GM12878 (cell line): ENCODE data around the gene PTEN. TPM values are rescaled to one million over a fixed set of nuclear protein-coding genes. Genes with fewer than 3 reads are reported as not detected.

Experiments used
- ATAC-seq: fragments of 200-7000 bp; cut with Tn5 transposase; 3 replicates; pipeline ENCODE4 v1.9.1; 2020; ENCODE audit warnings: mild to moderate bottlenecking, moderate library complexity
- BruUV-seq: library from RNA; stranded (reverse); fragments of 400-500 nt; replicated peaks from 2 replicates; lab custom pipeline; 2021; lab: Mats Ljungman, UMichigan
- CTCF ChIA-PET: fragments of 300-600 bp; sonication (Branson Sonifier 250); formaldehyde crosslinking; extraction: SDS; loops from one replicate; lab custom pipeline; 2021; ENCODE audit warnings: inconsistent platforms; lab: Yijun Ruan, JAX
- POLR2A ChIA-PET: fragments of 350-600 bp; formaldehyde crosslinking; extraction: SDS; loops from one replicate; lab custom pipeline; 2021; ENCODE audit warnings: inconsistent platforms; lab: Charles Lee
- RAD21 ChIA-PET: fragments of 300-600 bp; sonication (Branson Sonifier 250); formaldehyde crosslinking; loops from one replicate; lab custom pipeline; 2023; ENCODE audit warnings: antibody characterized with exemption; ENCODE audit not compliant: unreplicated experiment; lab: Charles Lee
- SMC1A ChIA-PET: fragments of 300-600 bp; sonication (Branson Sonifier 250); formaldehyde crosslinking; loops from one replicate; lab custom pipeline; 2023; ENCODE audit not compliant: unreplicated experiment, uncharacterized antibody; lab: Charles Lee
- DNase-seq: peaks from one replicate; pipeline ENCODE4 v3.0.0-alpha.2; 2011; ENCODE audit warnings: low read depth, low spot score
- FAIRE-seq: peaks from 3 replicates; lab custom pipeline; 2011; peaks lifted over from hg19 to GRCh38; lab: Jason Lieb, UNC
- H2AFZ ChIP-seq: 2 replicates; pipeline ENCODE4 v1.6.0; 2011; ENCODE audit warnings: low read depth, low read length, control low read depth; ENCODE audit not compliant: control insufficient read depth
- H3K27ac ChIP-seq: 2 replicates; pipeline ENCODE4 v1.5.1; 2011; ENCODE audit warnings: control low read depth; ENCODE audit not compliant: control insufficient read depth, insufficient read depth
- H3K27me3 ChIP-seq, 2 experiments: replicated peaks in 1 of 2; 2 replicates each; pipeline versions ENCODE4 v1.6.0 to v1.6.1; 2011; ENCODE audit warnings: low read length in 1 of 2; ENCODE audit not compliant: control insufficient read depth in 2 of 2, insufficient read depth in 2 of 2
- H3K36me3 ChIP-seq, 2 experiments: 2 replicates each; pipeline ENCODE4 v1.5.1; 2011; ENCODE audit warnings: low read length in 1 of 2; ENCODE audit not compliant: control insufficient read depth in 2 of 2, insufficient read depth in 2 of 2
- H3K4me1 ChIP-seq: 2 replicates; pipeline ENCODE4 v1.6.1; 2011; ENCODE audit warnings: mild to moderate bottlenecking, low read length, moderate library complexity, mixed read lengths; ENCODE audit not compliant: control insufficient read depth, insufficient read depth
- H3K4me2 ChIP-seq: 2 replicates; pipeline ENCODE4 v1.6.0; 2011; ENCODE audit warnings: control low read depth; ENCODE audit not compliant: control insufficient read depth, insufficient read depth
- H3K4me3 ChIP-seq: fragments of 200-600 bp; sonication (generic); 2 replicates; pipeline ENCODE4 v1.5.1; 2016
- H3K79me2 ChIP-seq: 2 replicates; pipeline ENCODE4 v1.6.0; 2011; ENCODE audit warnings: low read length; ENCODE audit not compliant: control insufficient read depth, insufficient read depth
- H3K9ac ChIP-seq: 2 replicates; pipeline ENCODE4 v1.8.0; 2011; ENCODE audit warnings: low read length, control low read depth, mixed read lengths; ENCODE audit not compliant: control insufficient read depth, insufficient read depth
- H3K9me3 ChIP-seq: replicated peaks from 3 replicates; pipeline ENCODE4 v1.5.1; 2011; ENCODE audit warnings: mild to moderate bottlenecking, low read length; ENCODE audit not compliant: control insufficient read depth, insufficient read depth
- H4K20me1 ChIP-seq: 2 replicates; pipeline ENCODE4 v1.6.0; 2011; ENCODE audit not compliant: control insufficient read depth, insufficient read depth
- ATF7 ChIP-seq: fragments of 450-650 bp; IDR thresholded peaks from 2 replicates; pipeline ENCODE4 v1.6.1; 2016; ENCODE audit warnings: low read depth, mild to moderate bottlenecking
- CBFB ChIP-seq: IDR thresholded peaks from 2 replicates; pipeline ENCODE4 v1.6.1; 2016; ENCODE audit warnings: antibody characterized with exemption, low read depth
- CREB1 ChIP-seq: IDR thresholded peaks from 2 replicates; pipeline ENCODE4 v1.6.1; 2012; ENCODE audit warnings: low read depth, mild to moderate bottlenecking, inconsistent platforms
- CREM ChIP-seq: IDR thresholded peaks from 2 replicates; pipeline ENCODE4 v1.6.1; 2014; ENCODE audit warnings: antibody characterized with exemption, low read depth
- HDGF ChIP-seq: fragments of 450-650 bp; IDR thresholded peaks from 2 replicates; pipeline ENCODE4 v1.6.1; 2016; ENCODE audit warnings: antibody characterized with exemption
- IRF4 ChIP-seq: IDR thresholded peaks from 2 replicates; pipeline ENCODE4 v1.6.1; 2011; ENCODE audit warnings: low read depth, low read length
- JUNB ChIP-seq: IDR thresholded peaks from 2 replicates; pipeline ENCODE4 v1.6.1; 2016; ENCODE audit warnings: antibody characterized with exemption, mild to moderate bottlenecking
- KDM1A ChIP-seq: fragments of 200-600 bp; sonication (generic); IDR thresholded peaks from 2 replicates; pipeline ENCODE4 v1.6.1; 2016; ENCODE audit warnings: borderline replicate concordance
- MEF2A ChIP-seq: IDR thresholded peaks from 2 replicates; pipeline ENCODE4 v1.6.1; 2011; ENCODE audit warnings: low read depth, mild to moderate bottlenecking, low read length, moderate library complexity; ENCODE audit not compliant: insufficient read depth
- POU2F2 ChIP-seq: IDR thresholded peaks from 3 replicates; pipeline ENCODE4 v1.6.1; 2011; ENCODE audit warnings: low read depth, mild to moderate bottlenecking, low read length, borderline replicate concordance
- STAT3 ChIP-seq: IDR thresholded peaks from 2 replicates; pipeline ENCODE4 v1.6.1; 2011; ENCODE audit warnings: low read depth, low read length, improper control_type of control experiment
- SUZ12 ChIP-seq: fragments of 200-600 bp; sonication (generic); IDR thresholded peaks from one replicate; pipeline ENCODE4 v1.6.1; 2018; ENCODE audit warnings: antibody characterized with exemption, mild to moderate bottlenecking; ENCODE audit not compliant: unreplicated experiment
- ZNF622 ChIP-seq: fragments of 450-650 bp; IDR thresholded peaks from 2 replicates; pipeline ENCODE4 v1.6.1; 2017; ENCODE audit warnings: mild to moderate bottlenecking, inconsistent platforms
- WGBS: methylation state at CpG from one replicate; pipeline ENCODE4 v1.1.6; 2016; ENCODE audit warnings: low lambda C conversion rate; ENCODE audit not compliant: insufficient replicate concordance, insufficient coverage; ENCODE audit errors: missing lambda C conversion rate; 5-methylcytosine and 5-hydroxymethylcytosine counted together
- in situ Hi-C: fragments of 300-500 bp; cut with MboI; formaldehyde crosslinking; loops from 9 replicates; pipeline ENCODE4 v1.14.3; 2018; ENCODE audit warnings: mixed read lengths
- intact Hi-C: fragments of 100-400 bp; cut with micrococcal nuclease; formaldehyde crosslinking; loops from one replicate; pipeline ENCODE4 v1.14.2; 2022; ENCODE audit not compliant: unreplicated experiment
- polyA plus RNA-seq, 11 experiments: library from polyadenylated mRNA; depleted of rRNA in 4 of 11; unstranded in 6 of 11; stranded (reverse) in 5 of 11; fragments of >200 nt; fragmentation: Nextera tagmentation in 4 of 11; fragmentation: Illumina TruSeq in 1 of 11; extraction: Ambion mirVana in 4 of 11; extraction: Trizol in 1 of 11; gene quantifications; 1 replicate in 1 of 11; 2 replicates in 10 of 11; pipeline versions ENCODE4 v1.2.1 to v1.2.3, GENCODE V29; 2011 to 2016; ENCODE audit warnings: inconsistent platforms in 2 of 11, missing spikeins in 2 of 11, low read depth in 1 of 11
- total RNA-seq, 4 experiments: library from RNA; depleted of rRNA in 3 of 4; stranded (reverse); fragments of >200 nt in 3 of 4; fragmentation: Illumina TruSeq in 1 of 4; extraction: Trizol in 1 of 4; gene quantifications; 2 replicates each; pipeline versions ENCODE4 v1.2.1 to v1.2.3, GENCODE V29; 2013 to 2021
- TF ChIP-seq, protein P1 (sequence below): IDR thresholded peaks from 2 replicates; pipeline ENCODE4 v1.6.1; 2012; ENCODE audit warnings: low read depth, low read length, improper control_type of control experiment

The PTEN gene
- total and polyA plus RNA-seq, 10 of the 15 experiments (the other 5 are each of a cell fraction or from before 2014, with no cell fraction given) = 26.1 to 175 (median 58.1) TPM

DNA sequence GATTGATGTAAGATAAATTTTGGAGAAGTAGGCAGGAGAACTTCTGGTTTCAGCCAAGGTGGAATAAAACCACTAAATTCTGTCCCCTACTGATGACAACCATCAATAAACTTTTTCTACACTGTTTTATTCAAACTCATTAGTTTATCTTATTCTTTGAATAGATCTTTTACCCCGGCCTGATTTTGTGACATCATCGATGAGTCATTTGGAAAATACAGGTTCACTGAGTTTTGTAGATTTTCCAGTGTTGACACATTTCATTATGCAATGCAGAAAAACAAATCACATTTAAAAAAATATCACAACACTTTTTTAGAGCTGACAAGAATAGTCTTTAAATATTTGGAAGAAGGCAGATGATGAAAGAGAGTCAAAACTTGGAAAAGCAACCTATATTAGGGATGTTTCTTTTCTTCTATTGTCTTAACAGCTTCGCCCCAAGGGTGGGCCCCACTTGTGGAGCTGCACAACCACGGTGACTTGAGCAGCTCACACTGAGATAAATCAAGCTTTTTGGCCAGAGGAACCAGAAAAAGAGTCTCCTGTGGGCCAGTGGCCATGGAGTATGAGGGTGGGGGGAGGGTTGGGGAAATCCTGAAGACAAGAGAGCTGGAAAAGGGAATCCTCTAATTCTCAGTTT, 112.8 kb downstream of the PTEN start:
- ATAC-seq = no peak
- DNase-seq = no peak
- no peaks in the 10 kb centered on the region for H3K79me2 ChIP-seq
- intact Hi-C loops (no loop called here), in situ Hi-C loops (loop anchor here (10.0 kb wide), 1 partner anchor 579 kb away; no protein-coding TSS in a partner anchor)
- H3K27ac ChIP-seq = no peak overlapping the region
- no peaks in the 10 kb centered on the region for H3K27me3 ChIP-seq
- H3K4me3 ChIP-seq = no peak overlapping the region
- ChIA-PET SMC1A (interaction anchor here (1.3 kb wide), 1 partner anchor 142 kb away, joined by 3 read pairs; no protein-coding TSS in a partner anchor), CTCF (interaction anchor here (1.0 kb wide), 1 partner anchor 79 kb away, joined by 3 read pairs; no protein-coding TSS in a partner anchor), RAD21 (no interaction called here), POLR2A (no interaction called here)
- TSS peak; percentile 18 for BruUV-seq
- WGBS = 48% methylated on average over 4 of the region's 4 CpGs
- H2AFZ ChIP-seq = no peak overlapping the region
- H3K36me3 ChIP-seq = no peaks in the 10 kb centered on the region
- H3K9ac ChIP-seq = no peak overlapping the region
- H3K9me3 ChIP-seq = no peaks in the 10 kb centered on the region
- H3K4me2 ChIP-seq = no peak overlapping the region
- no peak for FAIRE-seq
- no peaks in the 10 kb centered on the region for H3K4me1 ChIP-seq
- TF ChIP-seq HDGF = no peak
- TF ChIP-seq ATF7 = peak; percentile 50; the same call in 1 of the 2 replicates
- TF ChIP-seq, protein P1, sequence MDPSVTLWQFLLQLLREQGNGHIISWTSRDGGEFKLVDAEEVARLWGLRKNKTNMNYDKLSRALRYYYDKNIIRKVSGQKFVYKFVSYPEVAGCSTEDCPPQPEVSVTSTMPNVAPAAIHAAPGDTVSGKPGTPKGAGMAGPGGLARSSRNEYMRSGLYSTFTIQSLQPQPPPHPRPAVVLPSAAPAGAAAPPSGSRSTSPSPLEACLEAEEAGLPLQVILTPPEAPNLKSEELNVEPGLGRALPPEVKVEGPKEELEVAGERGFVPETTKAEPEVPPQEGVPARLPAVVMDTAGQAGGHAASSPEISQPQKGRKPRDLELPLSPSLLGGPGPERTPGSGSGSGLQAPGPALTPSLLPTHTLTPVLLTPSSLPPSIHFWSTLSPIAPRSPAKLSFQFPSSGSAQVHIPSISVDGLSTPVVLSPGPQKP = no peak
- TF ChIP-seq JUNB = peak; percentile 61
- TF ChIP-seq POU2F2 = no peak
- TF ChIP-seq ZNF622 = no peak
- 0 out of 2 replicates have a peak, but pooled peaks have one; percentile 21 for TF ChIP-seq IRF4
- TF ChIP-seq CBFB = no peak
- TF ChIP-seq MEF2A = no peak
- TF ChIP-seq CREM = peak; percentile 41; the same call in 1 of the 2 replicates
- no peak for TF ChIP-seq STAT3
- peak; percentile 58; the same call in 1 of the 2 replicates for TF ChIP-seq CREB1
- TF ChIP-seq KDM1A = no peak
- no peak for TF ChIP-seq SUZ12
- H4K20me1 ChIP-seq = no peaks in the 10 kb centered on the region
